Transverse colon (tissue), 4 donors: ENCODE measurements around the gene PNPLA2. TPM values are rescaled to one million over a fixed set of nuclear protein-coding genes. Genes with fewer than 3 reads are reported as not detected.
A peak's percentile ranks its signal among the peaks of the same experiment; 100 is the strongest.

Experiments
- DNase-seq: peaks from one replicate; pipeline ENCODE4 v3.0.0-alpha.2; 2019
- H3K27ac ChIP-seq, 4 donors: fragments of 200-600 bp; sonication (generic); 2 replicates each; pipeline ENCODE4 v1.5.1; 2016 to 2018; ENCODE audit warnings: inconsistent platforms in 4 of 4
- H3K27me3 ChIP-seq: fragments of 200-600 bp; sonication (generic); 2 replicates; pipeline ENCODE4 v1.5.1; 2017; ENCODE audit warnings: inconsistent platforms
- H3K36me3 ChIP-seq, 4 donors: fragments of 200-600 bp; sonication (generic); 2 replicates each; pipeline ENCODE4 v1.5.1; 2017 to 2019; ENCODE audit warnings: inconsistent platforms in 4 of 4
- H3K4me1 ChIP-seq, 4 donors: fragments of 200-600 bp; sonication (generic); 2 replicates each; pipeline ENCODE4 v1.5.1; 2017 to 2020; ENCODE audit warnings: inconsistent platforms in 4 of 4
- H3K4me3 ChIP-seq, 4 donors: fragments of 200-600 bp; sonication (generic); 1 replicate in 1 of 4; 2 replicates in 3 of 4; pipeline versions ENCODE4 v1.5.1 to v1.6.1; 2017 to 2019; ENCODE audit warnings: inconsistent platforms in 4 of 4
- H3K9me3 ChIP-seq, 2 donors: fragments of 200-600 bp; sonication (generic); 2 replicates each; pipeline ENCODE4 v1.5.1; 2017 to 2019; ENCODE audit warnings: inconsistent platforms in 2 of 2
- CTCF ChIP-seq, 5 experiments: fragments of 200-600 bp in 3 of 5; fragments of 450-650 bp in 2 of 5; sonication (generic) in 3 of 5; IDR thresholded peaks; 1 replicate in 2 of 5; 2 replicates in 3 of 5; pipeline ENCODE4 v1.5.1; 2016 to 2017; ENCODE audit warnings: antibody characterized with exemption in 5 of 5, inconsistent platforms in 3 of 5, mild to moderate bottlenecking in 2 of 5, moderate library complexity in 1 of 5
- EP300 ChIP-seq: sonication (generic); formaldehyde crosslinking; IDR thresholded peaks from one replicate; pipeline ENCODE4 v1.6.1; 2017; ENCODE audit warnings: antibody characterized with exemption, low read depth
- POLR2A ChIP-seq: fragments of 450-650 bp; IDR thresholded peaks from one replicate; pipeline ENCODE4 v1.6.1; 2016; ENCODE audit warnings: antibody characterized with exemption, mild to moderate bottlenecking, moderate library complexity
- POLR2AphosphoS5 ChIP-seq, 3 donors: sonication (generic); formaldehyde crosslinking; IDR thresholded peaks; one replicate each; pipeline ENCODE4 v1.6.1; 2016; ENCODE audit warnings: antibody characterized with exemption in 3 of 3
- WGBS, 2 donors: methylation state at CpG; one replicate each; pipeline ENCODE4 v1.1.5; 2018; ENCODE audit warnings: low coverage in 1 of 2; 5-methylcytosine and 5-hydroxymethylcytosine counted together
- in situ Hi-C, 4 donors: fragments of 200-750 bp; cut with MboI; loops; one replicate each; pipeline versions ENCODE4 v1.15.0 to v1.15.1; 2017; ENCODE audit warnings: low sequenced_read_pairs in 3 of 4, low pct_ligation_motif_present in 1 of 4, low pct_unique_long_range_greater_than_20kb in 1 of 4
- intact Hi-C: fragments of 100-400 bp; cut with DNase I; formaldehyde crosslinking; loops from one replicate; pipeline ENCODE4 v1.15.1; 2023; ENCODE audit warnings: low total_unique reads
- total RNA-seq, 4 donors: library from RNA; depleted of rRNA; stranded (reverse); fragments of >200 nt; gene quantifications; one replicate each; pipeline ENCODE4 v1.1.0, GENCODE V29; 2016

The PNPLA2 gene
- total RNA-seq, 4 donors from 2014 or later = 61.7 to 821 (median 134) TPM

GRCh38 chr11:844693-845644 lies 26.3 kb downstream of the PNPLA2 start:
- Histone ChIP-seq H3K4me3 (peak overlapping the region; percentile 27 to 98 (median 83)), H3K36me3 (peaks cover 0 to 1% (median 0%) of the 10 kb centered on the region in 4 donors), H3K27ac (peak overlapping the region; percentile 88 to 94 (median 90)), H3K27me3 (peaks cover 33% of the 10 kb centered on the region), H3K9me3 (no peaks in the 10 kb centered on the region), H3K4me1 (peaks cover 30 to 70% (median 52%) of the 10 kb centered on the region in 4 donors)
- TF ChIP-seq CTCF (IDR thresholded peaks at IDR 0.05) (no peak), POLR2AphosphoS5 (IDR thresholded peaks at IDR 0.05) (peak; percentile 56 to 61 (median 57))
- peak; percentile 79 for DNase-seq
- in situ Hi-C loops (no loop called here), intact Hi-C loops (loop anchor here (5.0 kb wide), 1 partner anchor 1917 kb away; no protein-coding TSS in a partner anchor)
- WGBS, 2 donors = 45% methylated on average over 18 of the region's 31 CpGs; no CpG with 5 or more reads in 1 of the 2 donors

GRCh38 chr11:845872-846495 lies 27.3 kb downstream of the PNPLA2 start:
- Histone ChIP-seq H3K9me3 (no peaks in the 10 kb centered on the region), H3K27me3 (peaks cover 44% of the 10 kb centered on the region), H3K4me3 (no peak overlapping the region), H3K27ac (peak overlapping the region; percentile 88 to 94 (median 90)), H3K36me3 (no peaks in the 10 kb centered on the region), H3K4me1 (peaks cover 26 to 65% (median 51%) of the 10 kb centered on the region in 4 donors)
- intact Hi-C loops = no loop called here
- WGBS, 2 donors = 54% methylated on average over 5 of the region's 8 CpGs; no CpG with 5 or more reads in 1 of the 2 donors
- in situ Hi-C loops = no loop called here
- DNase-seq = no peak
- TF ChIP-seq POLR2AphosphoS5 (IDR thresholded peaks at IDR 0.05) = no peak
- TF ChIP-seq EP300 = no peak
- TF ChIP-seq POLR2A = no peak
- TF ChIP-seq CTCF (IDR thresholded peaks at IDR 0.05) = no peak

DNA sequence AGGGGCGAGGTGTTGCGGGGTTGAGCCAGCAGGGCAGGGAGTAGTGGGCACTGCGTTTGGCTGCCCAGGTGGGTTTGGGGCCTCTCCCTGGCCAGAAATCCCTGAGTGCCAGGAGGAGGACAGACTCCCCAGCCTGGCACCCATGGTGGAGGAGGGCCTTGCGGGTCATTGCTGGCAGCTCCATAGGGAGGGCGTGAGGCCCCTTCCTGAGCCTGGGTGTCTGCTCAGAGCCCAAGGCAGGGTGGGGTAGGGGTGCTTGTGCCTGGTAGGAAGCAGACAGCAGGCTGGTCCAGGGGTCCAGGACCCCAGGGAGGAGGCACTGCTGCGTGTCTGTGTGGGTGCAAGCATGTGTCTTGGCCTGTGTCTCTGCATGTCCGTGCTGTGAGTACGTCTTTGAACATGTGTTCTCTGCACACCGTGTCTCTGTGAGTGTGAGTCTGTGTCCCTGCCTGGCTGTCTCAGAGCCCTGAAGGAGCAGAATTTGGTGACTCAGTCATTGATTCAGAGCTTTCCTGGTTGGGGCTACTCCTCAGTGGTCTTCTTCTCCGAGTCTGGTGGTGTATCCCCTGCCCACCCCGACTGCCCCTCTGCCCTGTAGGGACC lies 27.9 kb downstream of the PNPLA2 start:
- no peak for DNase-seq
- 43 to 77% methylated on average over 3 to 10 of the region's 11 CpGs for WGBS, 2 donors
- TF ChIP-seq POLR2AphosphoS5 (IDR thresholded peaks at IDR 0.05) (no peak), EP300 (no peak), CTCF (IDR thresholded peaks at IDR 0.05) (no peak), POLR2A (no peak)
- peaks cover 49% of the 10 kb centered on the region for H3K27me3 ChIP-seq
- H3K4me3 ChIP-seq = no peak overlapping the region
- H3K27ac ChIP-seq = peak overlapping the region in 1 of 4 donors; percentile 88
- in situ Hi-C loops (no loop called here), intact Hi-C loops (no loop called here)
- no peaks in the 10 kb centered on the region for H3K36me3 ChIP-seq
- peaks cover 20 to 59% (median 45%) of the 10 kb centered on the region in 4 donors for H3K4me1 ChIP-seq
- H3K9me3 ChIP-seq = no peaks in the 10 kb centered on the region

GRCh38 chr11:847876-848275 lies 29.2 kb downstream of the PNPLA2 start:
- WGBS, 2 donors = 65% methylated on average over 14 of the region's 18 CpGs; no CpG with 5 or more reads in 1 of the 2 donors
- H3K27me3 ChIP-seq = peaks cover 49% of the 10 kb centered on the region
- intact Hi-C loops (no loop called here), in situ Hi-C loops (no loop called here)
- no peaks in the 10 kb centered on the region for H3K9me3 ChIP-seq
- no peak overlapping the region for H3K4me3 ChIP-seq
- TF ChIP-seq EP300 (no peak), CTCF (IDR thresholded peaks at IDR 0.05) (no peak), POLR2AphosphoS5 (IDR thresholded peaks at IDR 0.05) (no peak), POLR2A (no peak)
- no peak overlapping the region for H3K27ac ChIP-seq
- H3K4me1 ChIP-seq = peaks cover 18 to 52% (median 42%) of the 10 kb centered on the region in 4 donors
- no peaks in the 10 kb centered on the region for H3K36me3 ChIP-seq
- no peak for DNase-seq
